IPS-18a (cell line): Measurements from ENCODE around the gene NCKAP1.
A peak's percentile ranks its signal among the peaks of the same experiment; 100 is the strongest.

ENCODE experiments used
- H3K27ac ChIP-seq: one replicate; pipeline ENCODE4 v1.5.1; 2013; ENCODE audit warnings: low read length
- H3K27me3 ChIP-seq: one replicate; pipeline ENCODE4 v1.6.1; 2013; ENCODE audit warnings: mild to moderate bottlenecking, low read length; ENCODE audit not compliant: control insufficient read depth, insufficient read depth
- H3K36me3 ChIP-seq: one replicate; pipeline ENCODE4 v1.6.1; 2013; ENCODE audit warnings: low read depth, low read length; ENCODE audit not compliant: control insufficient read depth
- H3K4me1 ChIP-seq: one replicate; pipeline ENCODE4 v1.6.1; 2013; ENCODE audit warnings: low read depth, low read length; ENCODE audit not compliant: control insufficient read depth
- H3K4me3 ChIP-seq: one replicate; pipeline ENCODE4 v1.5.1; 2013; ENCODE audit warnings: low read length
- H3K9ac ChIP-seq: one replicate; pipeline ENCODE4 v1.6.1; 2013; ENCODE audit warnings: mild to moderate bottlenecking, low read length, moderate library complexity
- H3K9me3 ChIP-seq: one replicate; pipeline ENCODE4 v1.6.1; 2013; ENCODE audit warnings: low read depth, low read length; ENCODE audit not compliant: control insufficient read depth

Gene NCKAP1

DNA sequence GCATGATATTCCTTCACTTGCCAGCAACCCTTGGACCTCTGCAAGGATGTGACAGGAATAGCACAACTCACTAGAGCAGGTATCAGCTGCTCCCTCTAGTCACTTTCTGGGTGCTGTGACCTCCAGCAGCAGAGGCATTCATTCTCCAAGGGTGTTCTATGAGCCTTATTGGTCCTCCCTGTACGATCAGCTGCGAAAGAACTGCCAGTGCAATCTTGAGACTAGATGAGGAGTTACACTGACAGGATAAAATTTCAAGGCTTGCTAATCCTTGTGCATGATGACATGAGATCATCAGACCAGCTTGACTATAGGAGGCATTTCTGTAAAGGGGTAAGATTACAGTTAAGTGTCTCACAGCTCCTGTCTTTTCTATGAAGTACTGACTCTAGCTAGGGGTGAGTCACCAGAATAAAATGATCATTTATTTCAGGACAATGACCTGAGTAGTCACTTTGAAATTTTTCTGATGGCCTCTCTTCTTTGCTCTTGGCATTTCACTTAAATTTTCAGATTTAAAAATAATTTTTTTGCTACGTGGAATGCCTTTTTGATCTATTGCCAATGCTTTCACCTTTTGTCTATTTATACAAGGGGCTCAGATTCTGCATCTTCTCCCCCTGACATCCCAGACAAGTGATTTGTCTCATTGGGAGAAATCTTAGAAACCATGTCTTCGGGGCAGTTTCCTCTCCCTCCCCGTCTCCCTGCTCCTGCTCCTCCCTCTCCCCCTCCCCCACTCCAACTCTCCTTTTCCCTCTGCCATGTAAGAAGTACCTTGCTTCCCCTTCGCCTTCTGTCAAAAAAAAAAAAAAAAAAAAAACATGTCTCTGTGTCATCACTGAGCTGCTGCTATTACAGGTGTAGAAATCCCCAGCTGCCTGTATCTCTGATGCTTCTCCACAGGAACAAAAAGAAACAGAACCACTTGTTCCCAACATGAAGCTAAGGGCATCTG is 122.6 kb downstream of the NCKAP1 start:
- Histone ChIP-seq H3K36me3 (peaks cover 10% of the 10 kb centered on the region), H3K27ac (no peak overlapping the region), H3K4me1 (no peaks in the 10 kb centered on the region), H3K4me3 (no peak overlapping the region), H3K9ac (no peak overlapping the region), H3K27me3 (no peaks in the 10 kb centered on the region), H3K9me3 (no peaks in the 10 kb centered on the region)

GRCh38 chr2:182914852-182915251 is 123.4 kb downstream of the NCKAP1 start:
- Histone ChIP-seq H3K27me3 (no peaks in the 10 kb centered on the region), H3K27ac (no peak overlapping the region), H3K9ac (no peak overlapping the region), H3K9me3 (no peaks in the 10 kb centered on the region), H3K4me3 (no peak overlapping the region), H3K36me3 (peaks cover 10% of the 10 kb centered on the region), H3K4me1 (no peaks in the 10 kb centered on the region)

DNA sequence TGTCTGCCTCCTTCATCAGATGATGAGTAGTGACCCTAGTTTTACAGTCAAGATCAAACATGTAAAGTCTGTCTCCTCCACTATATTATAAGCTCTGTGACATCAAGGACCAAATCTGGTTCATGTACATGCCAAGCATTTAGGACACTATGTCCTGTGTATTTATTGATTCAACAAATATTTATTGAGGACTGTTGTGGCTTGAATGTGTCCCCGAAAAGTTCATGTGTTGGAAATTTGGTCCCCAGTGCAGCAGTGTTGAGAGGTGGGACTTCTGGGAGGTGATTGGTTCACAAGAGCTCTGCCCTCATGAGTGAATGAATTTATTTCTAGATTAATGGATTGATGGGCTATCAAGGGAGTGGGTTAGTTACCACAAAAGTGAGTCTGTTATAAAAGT is 125.2 kb downstream of the NCKAP1 start:
- H3K36me3 ChIP-seq: peaks cover 10% of the 10 kb centered on the region
- no peak overlapping the region for H3K27ac ChIP-seq
- H3K4me1 ChIP-seq: peaks cover under 1% of the 10 kb centered on the region

GRCh38 chr2:182912518-182912915 is 125.7 kb downstream of the NCKAP1 start:
- H3K4me3 ChIP-seq: no peak overlapping the region
- H3K4me1 ChIP-seq: peaks cover 6% of the 10 kb centered on the region
- no peak overlapping the region for H3K9ac ChIP-seq
- no peaks in the 10 kb centered on the region for H3K27me3 ChIP-seq
- no peaks in the 10 kb centered on the region for H3K9me3 ChIP-seq
- peaks cover 10% of the 10 kb centered on the region for H3K36me3 ChIP-seq
- H3K27ac ChIP-seq: no peak overlapping the region

More for the DNA sequence above, 125.2 kb downstream of the NCKAP1 start:
- Histone ChIP-seq H3K9me3 (no peaks in the 10 kb centered on the region), H3K9ac (no peak overlapping the region), H3K27me3 (no peaks in the 10 kb centered on the region), H3K4me3 (no peak overlapping the region)

- Histone ChIP-seq H3K27ac (no peak overlapping the region), H3K27me3 (no peaks in the 10 kb centered on the region)
Measured at GRCh38 chr2:182911813-182912517, 126.3 kb downstream of the NCKAP1 start.

GRCh38 chr2:182910965-182911364 is 127.3 kb downstream of the NCKAP1 start:
- H3K9ac ChIP-seq: no peak overlapping the region
- no peak overlapping the region for H3K4me3 ChIP-seq
- H3K27ac ChIP-seq: no peak overlapping the region
- H3K36me3 ChIP-seq: peaks cover 10% of the 10 kb centered on the region
- H3K27me3 ChIP-seq: no peaks in the 10 kb centered on the region
- H3K9me3 ChIP-seq: no peaks in the 10 kb centered on the region
- H3K4me1 ChIP-seq: peaks cover 18% of the 10 kb centered on the region

More at GRCh38 chr2:182911813-182912517, 126.3 kb downstream of the NCKAP1 start:
- Histone ChIP-seq H3K9ac (no peak overlapping the region), H3K4me3 (no peak overlapping the region), H3K9me3 (no peaks in the 10 kb centered on the region), H3K4me1 (peaks cover 11% of the 10 kb centered on the region), H3K36me3 (peaks cover 10% of the 10 kb centered on the region)

GRCh38 chr2:182907081-182907830 is 131.0 kb downstream of the NCKAP1 start:
- Histone ChIP-seq H3K4me1 (peaks cover 18% of the 10 kb centered on the region), H3K27me3 (no peaks in the 10 kb centered on the region), H3K4me3 (peak overlapping the region; percentile 12), H3K9me3 (no peaks in the 10 kb centered on the region), H3K27ac (peak overlapping the region; percentile 5), H3K36me3 (no peaks in the 10 kb centered on the region), H3K9ac (no peak overlapping the region)

DNA sequence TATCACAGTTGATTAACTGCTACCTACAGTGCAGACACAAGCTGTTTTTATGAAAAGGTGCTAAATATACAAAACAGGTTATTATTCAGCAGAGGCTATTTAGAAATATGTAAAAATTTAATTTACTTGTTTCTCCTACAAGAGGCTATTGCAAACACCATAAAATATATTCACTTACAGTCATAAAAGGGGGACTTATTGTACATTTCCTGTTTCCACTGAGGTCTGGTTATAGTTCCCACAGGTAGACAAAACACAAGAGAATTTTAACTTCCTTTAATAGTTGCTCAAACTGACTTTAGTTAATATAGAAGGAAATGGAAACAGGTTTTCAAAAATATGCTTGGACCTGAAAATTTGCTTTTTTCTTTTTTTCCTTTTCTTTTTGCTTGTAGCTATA is 131.8 kb downstream of the NCKAP1 start:
- peaks cover 18% of the 10 kb centered on the region for H3K4me1 ChIP-seq
- H3K9me3 ChIP-seq: no peaks in the 10 kb centered on the region
- no peak overlapping the region for H3K27ac ChIP-seq
- no peak overlapping the region for H3K4me3 ChIP-seq
- no peaks in the 10 kb centered on the region for H3K27me3 ChIP-seq
- no peaks in the 10 kb centered on the region for H3K36me3 ChIP-seq
- H3K9ac ChIP-seq: no peak overlapping the region

DNA sequence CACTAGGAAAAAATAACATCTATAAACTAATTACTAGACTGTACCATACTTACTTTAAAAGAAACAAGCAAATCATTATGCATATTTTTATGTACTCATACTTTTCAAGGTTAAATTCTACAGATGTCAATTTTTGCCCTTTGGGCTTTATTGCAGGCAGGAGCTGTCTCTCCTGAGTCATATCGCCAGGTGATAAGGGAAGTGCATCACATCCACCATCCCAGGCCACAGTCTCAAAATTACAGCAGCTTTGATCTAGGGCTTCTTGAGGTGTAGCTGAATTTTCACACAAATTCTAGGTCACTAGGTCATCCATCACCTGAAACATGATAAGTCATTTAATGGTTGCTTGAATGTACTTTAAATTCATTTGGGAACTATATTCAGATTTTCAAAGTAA is 133.4 kb downstream of the NCKAP1 start:
- H3K36me3 ChIP-seq: no peaks in the 10 kb centered on the region
- peaks cover 18% of the 10 kb centered on the region for H3K4me1 ChIP-seq
- H3K4me3 ChIP-seq: no peak overlapping the region
- no peaks in the 10 kb centered on the region for H3K27me3 ChIP-seq
- H3K9ac ChIP-seq: no peak overlapping the region
- H3K9me3 ChIP-seq: no peaks in the 10 kb centered on the region
- H3K27ac ChIP-seq: no peak overlapping the region

- H3K4me3 ChIP-seq: no peak overlapping the region
- no peaks in the 10 kb centered on the region for H3K9me3 ChIP-seq
- no peak overlapping the region for H3K27ac ChIP-seq
- H3K27me3 ChIP-seq: no peaks in the 10 kb centered on the region
- peaks cover 18% of the 10 kb centered on the region for H3K4me1 ChIP-seq
- no peak overlapping the region for H3K9ac ChIP-seq
- no peaks in the 10 kb centered on the region for H3K36me3 ChIP-seq
Measured at GRCh38 chr2:182903566-182903965, 134.7 kb downstream of the NCKAP1 start.

- Histone ChIP-seq H3K27ac (no peak overlapping the region), H3K4me1 (peaks cover 6% of the 10 kb centered on the region), H3K36me3 (no peaks in the 10 kb centered on the region)
Measured at GRCh38 chr2:182901748-182902147, 136.5 kb downstream of the NCKAP1 start.

More at GRCh38 chr2:182901748-182902147, 136.5 kb downstream of the NCKAP1 start:
- Histone ChIP-seq H3K4me3 (no peak overlapping the region), H3K9me3 (no peaks in the 10 kb centered on the region), H3K27me3 (no peaks in the 10 kb centered on the region), H3K9ac (no peak overlapping the region)
